Measurements from ENCODE around the gene UGT1A6. TPM values are rescaled to one million over a fixed set of nuclear protein-coding genes. Genes with fewer than 3 reads are reported as not detected.

UGT1A6 gene
- total RNA-seq, 1 donor from 2014 or later: not detected

DNA sequence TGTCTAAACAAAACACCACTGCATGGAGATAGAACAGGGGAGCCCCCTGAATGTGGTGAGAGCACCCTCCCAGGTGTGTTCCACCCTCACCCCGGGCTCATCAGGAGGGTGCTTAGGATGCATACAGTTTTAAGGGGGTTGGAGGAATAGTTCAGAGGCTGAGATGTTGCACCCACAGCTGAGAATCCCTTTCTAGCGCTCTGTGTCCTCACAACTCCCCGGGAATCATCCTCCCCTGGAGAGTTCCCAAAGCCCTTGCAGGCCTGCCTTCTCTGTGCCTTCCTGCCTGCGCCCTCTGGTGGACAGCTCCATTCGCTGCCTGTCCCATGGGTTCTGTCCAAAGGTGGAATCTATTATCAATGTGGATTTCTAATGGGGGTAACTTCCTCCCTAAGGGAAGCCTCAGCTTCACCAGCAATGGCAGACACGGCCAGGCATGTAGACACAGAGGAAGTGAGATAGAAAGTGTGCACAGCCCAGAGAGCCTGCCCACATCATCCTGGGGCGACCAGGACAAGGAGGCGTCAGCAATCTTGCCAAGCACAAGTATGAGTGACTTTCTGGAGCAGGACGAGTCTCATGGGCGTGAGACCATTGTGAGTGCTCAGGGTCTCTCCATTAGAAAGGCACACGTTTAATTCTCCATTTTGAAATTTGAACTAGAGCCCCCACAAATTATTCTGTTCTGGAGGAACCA, 18.8 kb downstream of the UGT1A6 start:
- Histone ChIP-seq H3K27ac (replicated peaks) (no peak overlapping the region), H3K36me3 (no peaks in the 10 kb centered on the region), H3K4me1 (no peaks in the 10 kb centered on the region), H3K9me3 (replicated peaks) (no peaks in the 10 kb centered on the region), H3K27me3 (ENCODE audit: low read depth) (peaks cover 66% of the 10 kb centered on the region), H3K4me3 (no peak overlapping the region)
- intact Hi-C loops (cut with micrococcal nuclease): no loop called here
- TF ChIP-seq, protein P1, sequence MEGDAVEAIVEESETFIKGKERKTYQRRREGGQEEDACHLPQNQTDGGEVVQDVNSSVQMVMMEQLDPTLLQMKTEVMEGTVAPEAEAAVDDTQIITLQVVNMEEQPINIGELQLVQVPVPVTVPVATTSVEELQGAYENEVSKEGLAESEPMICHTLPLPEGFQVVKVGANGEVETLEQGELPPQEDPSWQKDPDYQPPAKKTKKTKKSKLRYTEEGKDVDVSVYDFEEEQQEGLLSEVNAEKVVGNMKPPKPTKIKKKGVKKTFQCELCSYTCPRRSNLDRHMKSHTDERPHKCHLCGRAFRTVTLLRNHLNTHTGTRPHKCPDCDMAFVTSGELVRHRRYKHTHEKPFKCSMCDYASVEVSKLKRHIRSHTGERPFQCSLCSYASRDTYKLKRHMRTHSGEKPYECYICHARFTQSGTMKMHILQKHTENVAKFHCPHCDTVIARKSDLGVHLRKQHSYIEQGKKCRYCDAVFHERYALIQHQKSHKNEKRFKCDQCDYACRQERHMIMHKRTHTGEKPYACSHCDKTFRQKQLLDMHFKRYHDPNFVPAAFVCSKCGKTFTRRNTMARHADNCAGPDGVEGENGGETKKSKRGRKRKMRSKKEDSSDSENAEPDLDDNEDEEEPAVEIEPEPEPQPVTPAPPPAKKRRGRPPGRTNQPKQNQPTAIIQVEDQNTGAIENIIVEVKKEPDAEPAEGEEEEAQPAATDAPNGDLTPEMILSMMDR (IDR thresholded peaks at IDR 0.05; ENCODE audit: borderline replicate concordance): peak; percentile 80
- DNase-seq: peak; percentile 56

DNA sequence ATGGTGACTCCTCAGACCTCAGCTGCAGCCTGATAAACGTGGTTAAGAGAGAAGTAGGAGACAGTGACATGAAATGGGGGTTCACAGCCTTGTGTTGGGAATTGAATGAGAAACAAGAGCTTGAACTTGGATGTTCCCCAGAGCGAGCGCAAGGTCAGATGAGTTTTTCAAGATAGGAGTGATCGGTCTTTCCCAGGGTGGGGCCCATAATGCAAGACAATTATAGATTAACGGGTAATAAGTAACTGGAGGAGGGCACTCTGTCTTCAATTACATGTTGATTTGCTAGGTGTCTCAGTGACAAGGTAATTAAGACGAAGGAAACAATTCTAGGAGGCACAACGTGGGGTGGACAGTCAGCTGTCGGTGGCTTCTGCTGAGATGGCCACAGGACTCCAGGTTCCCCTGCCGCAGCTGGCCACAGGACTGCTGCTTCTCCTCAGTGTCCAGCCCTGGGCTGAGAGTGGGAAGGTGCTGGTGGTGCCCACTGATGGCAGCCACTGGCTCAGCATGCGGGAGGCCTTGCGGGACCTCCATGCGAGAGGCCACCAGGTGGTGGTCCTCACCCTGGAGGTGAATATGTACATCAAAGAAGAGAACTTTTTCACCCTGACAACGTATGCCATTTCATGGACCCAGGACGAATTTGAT, 20.0 kb downstream of the UGT1A6 start, which contains the start of gene UGT1A5:
UGT1A5 (plus strand) TSS at position 297 of the 651 bp plus-strand sequence; CDS start at position 382, 85 bp downstream.
- H3K4me1 ChIP-seq: no peaks in the 10 kb centered on the region
- H3K36me3 ChIP-seq: no peaks in the 10 kb centered on the region
- H3K9me3 ChIP-seq (replicated peaks): no peaks in the 10 kb centered on the region
- intact Hi-C loops (cut with micrococcal nuclease): no loop called here
- no peak within 1 kb of the TSS for H3K4me3 ChIP-seq
- DNase-seq: no peak
- H3K27ac ChIP-seq (replicated peaks): no peak within 1 kb of the TSS
- TF ChIP-seq, protein P1 (IDR thresholded peaks at IDR 0.05; ENCODE audit: borderline replicate concordance): no peak
- H3K27me3 ChIP-seq (ENCODE audit: low read depth): peaks cover 78% of the 10 kb centered on the region

DNA sequence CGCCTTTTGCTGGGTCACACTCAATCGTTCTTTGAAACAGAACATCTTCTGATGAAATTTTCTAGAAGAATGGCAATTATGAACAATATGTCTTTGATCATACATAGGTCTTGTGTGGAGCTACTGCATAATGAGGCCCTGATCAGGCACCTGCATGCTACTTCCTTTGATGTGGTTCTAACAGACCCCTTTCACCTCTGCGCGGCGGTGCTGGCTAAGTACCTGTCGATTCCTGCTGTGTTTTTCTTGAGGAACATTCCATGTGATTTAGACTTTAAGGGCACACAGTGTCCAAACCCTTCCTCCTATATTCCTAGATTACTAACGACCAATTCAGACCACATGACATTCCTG, 20.5 kb downstream of the UGT1A6 start:
- Histone ChIP-seq H3K9me3 (replicated peaks) (no peaks in the 10 kb centered on the region), H3K4me3 (no peak overlapping the region), H3K27me3 (ENCODE audit: low read depth) (peaks cover 84% of the 10 kb centered on the region), H3K36me3 (no peaks in the 10 kb centered on the region), H3K4me1 (no peaks in the 10 kb centered on the region), H3K27ac (replicated peaks) (no peak overlapping the region)
- intact Hi-C loops (cut with micrococcal nuclease): no loop called here
- TF ChIP-seq, protein P1 (IDR thresholded peaks at IDR 0.05; ENCODE audit: borderline replicate concordance): no peak
- DNase-seq: no peak

DNA sequence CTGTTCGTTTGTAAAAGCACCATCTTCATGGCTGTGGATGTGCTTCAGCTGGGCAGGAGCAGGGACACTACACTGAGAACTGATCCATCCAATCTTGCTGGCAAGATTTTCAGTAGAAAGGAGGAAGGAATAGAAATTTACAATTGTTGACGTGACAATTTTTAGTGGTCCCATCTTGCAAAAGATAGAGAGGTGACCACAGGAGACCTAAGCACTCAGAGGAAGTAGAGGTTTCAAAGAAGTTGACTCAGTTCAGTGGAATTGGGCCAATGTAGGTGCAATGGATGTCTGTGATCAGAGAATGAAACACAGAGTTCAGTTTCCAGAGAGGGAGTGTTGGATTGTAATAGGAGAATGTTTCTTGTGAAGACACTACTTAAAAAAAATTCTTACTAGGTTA, 21.4 kb downstream of the UGT1A6 start:
- no peaks in the 10 kb centered on the region for H3K9me3 ChIP-seq (replicated peaks)
- TF ChIP-seq, protein P1 (IDR thresholded peaks at IDR 0.05; ENCODE audit: borderline replicate concordance): no peak
- H3K27ac ChIP-seq (replicated peaks): no peak overlapping the region
- no peak for DNase-seq
- H3K4me3 ChIP-seq: no peak overlapping the region
- H3K4me1 ChIP-seq: no peaks in the 10 kb centered on the region
- intact Hi-C loops (cut with micrococcal nuclease): no loop called here
- peaks cover 83% of the 10 kb centered on the region for H3K27me3 ChIP-seq (ENCODE audit: low read depth)
- H3K36me3 ChIP-seq: no peaks in the 10 kb centered on the region

DNA sequence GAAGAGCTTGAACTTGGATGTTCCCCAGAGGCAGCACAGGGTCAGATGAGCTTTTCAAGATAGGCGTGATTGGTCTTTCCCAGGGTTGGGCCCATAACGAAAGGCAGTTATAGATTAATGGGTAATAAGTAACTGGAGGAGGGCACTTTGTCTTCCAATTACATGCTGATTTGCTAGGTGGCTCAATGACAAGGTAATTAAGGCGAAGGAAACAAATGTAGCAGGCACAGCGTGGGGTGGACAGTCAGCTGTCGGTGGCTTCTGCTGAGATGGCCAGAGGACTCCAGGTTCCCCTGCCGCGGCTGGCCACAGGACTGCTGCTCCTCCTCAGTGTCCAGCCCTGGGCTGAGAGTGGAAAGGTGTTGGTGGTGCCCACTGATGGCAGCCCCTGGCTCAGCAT, 25.9 kb downstream of the UGT1A6 start, which contains the start of gene UGT1A4:
UGT1A4 (plus strand) TSS at position 185 of the 400 bp plus-strand sequence; CDS start at position 270, 85 bp downstream.
- peaks cover 61% of the 10 kb centered on the region for H3K27me3 ChIP-seq (ENCODE audit: low read depth)
- intact Hi-C loops (cut with micrococcal nuclease): no loop called here
- DNase-seq: no peak
- no peaks in the 10 kb centered on the region for H3K4me1 ChIP-seq
- H3K9me3 ChIP-seq (replicated peaks): no peaks in the 10 kb centered on the region
- TF ChIP-seq, protein P1 (IDR thresholded peaks at IDR 0.05; ENCODE audit: borderline replicate concordance): no peak
- H3K36me3 ChIP-seq: no peaks in the 10 kb centered on the region
- H3K27ac ChIP-seq (replicated peaks): no peak within 1 kb of the TSS
- no peak within 1 kb of the TSS for H3K4me3 ChIP-seq
